ENCODE measurements around the gene KCNC4. TPM values are rescaled to one million over a fixed set of nuclear protein-coding genes. Genes with fewer than 3 reads are reported as not detected.

Gene KCNC4
- total RNA-seq (0.51 and 0.66 TPM in 2 replicates), polyA plus RNA-seq (0.76 and 1.6 TPM in 2 replicates), polyA minus RNA-seq (ENCODE audit: low replicate concordance) (1.4 and 6.2 TPM in 2 replicates)
- polyA plus RNA-seq (2012), result 1.2 and 2.4 TPM in 2 replicates

GRCh38 chr1:110209715-110210603 is at the start of gene KCNC4:
KCNC4 (plus strand) TSS chr1:110210314; CDS start chr1:110211500, 1,186 bp downstream.
- Histone ChIP-seq H3K27ac (ENCODE audit: insufficient read depth, low read length) (peak within 1 kb of the TSS; percentile 29), H3K27me3 (ENCODE audit: control insufficient read depth, insufficient read depth, low read length) (peaks cover 26% of the 10 kb centered on the region), H3K4me2 (ENCODE audit: extremely low read depth, insufficient read depth, low read length) (peak within 1 kb of the TSS; percentile 75), H3K36me3 (ENCODE audit: control insufficient read depth, insufficient read depth, low read length) (no peaks in the 10 kb centered on the region), H3K9ac (ENCODE audit: insufficient read depth, low read length) (peak within 1 kb of the TSS; percentile 36), H4K20me1 (ENCODE audit: control insufficient read depth, extremely low read depth, insufficient read depth, low read length) (no peaks in the 10 kb centered on the region), H3K79me2 (ENCODE audit: control insufficient read depth, insufficient read depth, low read length) (no peaks in the 10 kb centered on the region), H3K4me3 (replicated peaks in 1 of 4; ENCODE audit: control extremely low read depth in 1 of 4, insufficient read depth in 1 of 4, low read depth in 3 of 4, low read length in 4 of 4) (peak within 1 kb of the TSS; percentile 31 to 63 (median 48)), H2AFZ (ENCODE audit: low read length) (peak within 1 kb of the TSS; percentile 77), H3K9me3 (ENCODE audit: control insufficient read depth, insufficient read depth, low read depth, low read length) (no peaks in the 10 kb centered on the region), H3K4me1 (ENCODE audit: control insufficient read depth, extremely low read depth, insufficient read depth, low read length) (peaks cover 2% of the 10 kb centered on the region)
- DNase-seq (ENCODE audit: low read depth in 2 of 2), result peak; percentile 77 to 85
- TF ChIP-seq CTCF (conservative IDR thresholded peaks at IDR 0.05 in 1 of 2, IDR thresholded peaks at IDR 0.05 in 1 of 2; ENCODE audit: low read depth in 1 of 2, low read length in 2 of 2), result no peak
- TF ChIP-seq EZH2 (IDR thresholded peaks at IDR 0.05; ENCODE audit: low read length, missing control alignments), result no peak

GRCh38 chr1:110160538-110161100 is 49.5 kb upstream of the KCNC4 start:
- Histone ChIP-seq H3K4me2 (ENCODE audit: extremely low read depth, insufficient read depth, low read length) (no peak overlapping the region), H2AFZ (ENCODE audit: low read length) (no peak overlapping the region), H3K79me2 (ENCODE audit: control insufficient read depth, insufficient read depth, low read length) (no peaks in the 10 kb centered on the region), H3K9ac (ENCODE audit: insufficient read depth, low read length) (no peak overlapping the region), H3K4me1 (ENCODE audit: control insufficient read depth, extremely low read depth, insufficient read depth, low read length) (no peaks in the 10 kb centered on the region), H3K9me3 (ENCODE audit: control insufficient read depth, insufficient read depth, low read depth, low read length) (no peaks in the 10 kb centered on the region), H4K20me1 (ENCODE audit: control insufficient read depth, extremely low read depth, insufficient read depth, low read length) (no peaks in the 10 kb centered on the region), H3K27me3 (ENCODE audit: control insufficient read depth, insufficient read depth, low read length) (peaks cover 5% of the 10 kb centered on the region), H3K4me3 (replicated peaks in 1 of 4; ENCODE audit: control extremely low read depth in 1 of 4, insufficient read depth in 1 of 4, low read depth in 3 of 4, low read length in 4 of 4) (no peak overlapping the region), H3K27ac (ENCODE audit: insufficient read depth, low read length) (no peak overlapping the region), H3K36me3 (ENCODE audit: control insufficient read depth, insufficient read depth, low read length) (no peaks in the 10 kb centered on the region)
- TF ChIP-seq CTCF (conservative IDR thresholded peaks at IDR 0.05 in 1 of 2, IDR thresholded peaks at IDR 0.05 in 1 of 2; ENCODE audit: low read depth in 1 of 2, low read length in 2 of 2), result no peak
- TF ChIP-seq EZH2 (IDR thresholded peaks at IDR 0.05; ENCODE audit: low read length, missing control alignments), result no peak
- DNase-seq (ENCODE audit: low read depth in 2 of 2), result no peak

- H4K20me1 ChIP-seq (ENCODE audit: control insufficient read depth, extremely low read depth, insufficient read depth, low read length), result no peaks in the 10 kb centered on the region
- H2AFZ ChIP-seq (ENCODE audit: low read length), result no peak overlapping the region
- H3K27ac ChIP-seq (ENCODE audit: insufficient read depth, low read length), result no peak overlapping the region
- TF ChIP-seq EZH2 (IDR thresholded peaks at IDR 0.05; ENCODE audit: low read length, missing control alignments) (no peak), CTCF (conservative IDR thresholded peaks at IDR 0.05 in 1 of 2, IDR thresholded peaks at IDR 0.05 in 1 of 2; ENCODE audit: low read depth in 1 of 2, low read length in 2 of 2) (no peak)
- no peak overlapping the region for H3K9ac ChIP-seq (ENCODE audit: insufficient read depth, low read length)
- no peak overlapping the region for H3K4me3 ChIP-seq (replicated peaks in 1 of 4; ENCODE audit: control extremely low read depth in 1 of 4, insufficient read depth in 1 of 4, low read depth in 3 of 4, low read length in 4 of 4)
- no peak overlapping the region for H3K4me2 ChIP-seq (ENCODE audit: extremely low read depth, insufficient read depth, low read length)
- H3K9me3 ChIP-seq (ENCODE audit: control insufficient read depth, insufficient read depth, low read depth, low read length), result no peaks in the 10 kb centered on the region
- H3K27me3 ChIP-seq (ENCODE audit: control insufficient read depth, insufficient read depth, low read length), result peaks cover 5% of the 10 kb centered on the region
- no peaks in the 10 kb centered on the region for H3K36me3 ChIP-seq (ENCODE audit: control insufficient read depth, insufficient read depth, low read length)
- H3K79me2 ChIP-seq (ENCODE audit: control insufficient read depth, insufficient read depth, low read length), result no peaks in the 10 kb centered on the region
- no peak for DNase-seq (ENCODE audit: low read depth in 2 of 2)
- no peaks in the 10 kb centered on the region for H3K4me1 ChIP-seq (ENCODE audit: control insufficient read depth, extremely low read depth, insufficient read depth, low read length)
Measured at GRCh38 chr1:110161165-110161564, 48.9 kb upstream of the KCNC4 start.
